Measurements from ENCODE around the gene DPP6. TPM values are rescaled to one million over a fixed set of nuclear protein-coding genes. Genes with fewer than 3 reads are reported as not detected.

The DPP6 gene
- total RNA-seq, 1 experiment from 2014 or later: not detected

- TF ChIP-seq CTCF (conservative IDR thresholded peaks at IDR 0.05; ENCODE audit: low read depth, low read length) (no peak), EZH2 (IDR thresholded peaks at IDR 0.05; ENCODE audit: borderline replicate concordance, low read depth, low read length, poor library complexity, severe bottlenecking) (no peak)
- Histone ChIP-seq H3K4me1 (ENCODE audit: insufficient read depth, low read length, poor library complexity, severe bottlenecking) (no peaks in the 10 kb centered on the region), H3K9me3 (ENCODE audit: low read depth, low read length, poor library complexity, severe bottlenecking) (peaks cover 5% of the 10 kb centered on the region), H3K4me3 (ENCODE audit: low read depth, low read length, poor library complexity, severe bottlenecking) (no peak overlapping the region), H3K27ac (ENCODE audit: low read depth, low read length, poor library complexity, severe bottlenecking) (no peak overlapping the region), H3K27me3 (replicated peaks; ENCODE audit: insufficient read depth, low read depth, low read length, poor library complexity) (no peaks in the 10 kb centered on the region), H3K36me3 (ENCODE audit: insufficient read depth, low read length, poor library complexity, severe bottlenecking) (no peaks in the 10 kb centered on the region)
- intact Hi-C loops (cut with micrococcal nuclease; ENCODE audit: unreplicated experiment): no loop called here
- ChIA-PET POLR2A (ENCODE audit: low non-redundant PET) (no interaction called here), CTCF (no interaction called here)
- DNase-seq (ENCODE audit: low spot score): no peak
- BruUV-seq (replicated peaks): no TSS peak
Observed at GRCh38 chr7:154171422-154171821, 119.2 kb downstream of the DPP6 start.

- TF ChIP-seq CTCF (conservative IDR thresholded peaks at IDR 0.05; ENCODE audit: low read depth, low read length) (no peak), EZH2 (IDR thresholded peaks at IDR 0.05; ENCODE audit: borderline replicate concordance, low read depth, low read length, poor library complexity, severe bottlenecking) (no peak)
- no peak for DNase-seq (ENCODE audit: low spot score)
- no peaks in the 10 kb centered on the region for H3K36me3 ChIP-seq (ENCODE audit: insufficient read depth, low read length, poor library complexity, severe bottlenecking)
- H3K9me3 ChIP-seq (ENCODE audit: low read depth, low read length, poor library complexity, severe bottlenecking): peaks cover 5% of the 10 kb centered on the region
- H3K27me3 ChIP-seq (replicated peaks; ENCODE audit: insufficient read depth, low read depth, low read length, poor library complexity): no peaks in the 10 kb centered on the region
- intact Hi-C loops (cut with micrococcal nuclease; ENCODE audit: unreplicated experiment): no loop called here
- ChIA-PET CTCF (no interaction called here), POLR2A (ENCODE audit: low non-redundant PET) (no interaction called here)
- BruUV-seq (replicated peaks): no TSS peak
- H3K27ac ChIP-seq (ENCODE audit: low read depth, low read length, poor library complexity, severe bottlenecking): no peak overlapping the region
- no peaks in the 10 kb centered on the region for H3K4me1 ChIP-seq (ENCODE audit: insufficient read depth, low read length, poor library complexity, severe bottlenecking)
- H3K4me3 ChIP-seq (ENCODE audit: low read depth, low read length, poor library complexity, severe bottlenecking): no peak overlapping the region
Observed at GRCh38 chr7:154172236-154172635, 120.0 kb downstream of the DPP6 start.

DNA sequence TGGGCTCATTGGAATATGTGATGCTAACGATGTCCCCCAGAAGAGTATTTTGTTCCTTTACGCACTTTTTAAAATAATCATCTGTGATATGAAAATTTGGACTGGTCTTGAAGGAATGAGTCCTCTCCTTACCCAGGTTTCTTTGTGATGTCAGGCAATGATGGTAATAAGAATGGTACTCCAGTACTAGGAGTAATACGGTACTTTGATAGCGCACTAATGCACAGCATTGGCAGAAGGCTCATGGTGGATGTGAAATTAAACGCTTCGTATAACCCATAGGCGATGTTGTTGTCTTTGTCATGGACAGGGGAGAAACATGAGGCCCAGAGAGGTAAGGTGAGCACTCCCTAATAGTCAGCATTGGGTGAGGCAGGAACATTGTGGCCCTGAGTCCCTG is 125.4 kb downstream of the DPP6 start:
- no peak for TF ChIP-seq EZH2 (IDR thresholded peaks at IDR 0.05; ENCODE audit: borderline replicate concordance, low read depth, low read length, poor library complexity, severe bottlenecking)
- TF ChIP-seq CTCF (conservative IDR thresholded peaks at IDR 0.05; ENCODE audit: low read depth, low read length): no peak
- no peaks in the 10 kb centered on the region for H3K9me3 ChIP-seq (ENCODE audit: low read depth, low read length, poor library complexity, severe bottlenecking)
- H3K4me3 ChIP-seq (ENCODE audit: low read depth, low read length, poor library complexity, severe bottlenecking): no peak overlapping the region
- H3K4me1 ChIP-seq (ENCODE audit: insufficient read depth, low read length, poor library complexity, severe bottlenecking): no peaks in the 10 kb centered on the region
- no peaks in the 10 kb centered on the region for H3K36me3 ChIP-seq (ENCODE audit: insufficient read depth, low read length, poor library complexity, severe bottlenecking)
- intact Hi-C loops (cut with micrococcal nuclease; ENCODE audit: unreplicated experiment): no loop called here
- POLR2A ChIA-PET (ENCODE audit: low non-redundant PET): no interaction called here
- DNase-seq (ENCODE audit: low spot score): no peak
- no peaks in the 10 kb centered on the region for H3K27me3 ChIP-seq (replicated peaks; ENCODE audit: insufficient read depth, low read depth, low read length, poor library complexity)
- no peak overlapping the region for H3K27ac ChIP-seq (ENCODE audit: low read depth, low read length, poor library complexity, severe bottlenecking)
- CTCF ChIA-PET: no interaction called here
- no TSS peak for BruUV-seq (replicated peaks)

Measured in A673 (cell line).